HepG2 (cell line): ENCODE data around the gene FAM114A2. TPM values are rescaled to one million over a fixed set of nuclear protein-coding genes. Genes with fewer than 3 reads are reported as not detected.

ENCODE experiments used
- ATAC-seq: fragments of 200-7000 bp; cut with Tn5 transposase; 3 replicates; pipeline ENCODE4 v1.9.1; 2020; ENCODE audit warnings: mild to moderate bottlenecking, moderate library complexity
- BruUV-seq: library from RNA; stranded (reverse); fragments of 400-500 nt; replicated peaks from 2 replicates; lab custom pipeline; 2021; lab: Mats Ljungman, UMichigan
- CTCF ChIA-PET: fragments of 300-600 bp; formaldehyde crosslinking; extraction: SDS; loops from one replicate; lab custom pipeline; 2021; ENCODE audit warnings: low total read pairs, inconsistent platforms, low intra/inter-chr PET ratio; lab: Yijun Ruan, JAX
- POLR2A ChIA-PET: fragments of 350-600 bp; sonication (Branson Sonifier 250); formaldehyde crosslinking; loops from one replicate; lab custom pipeline; 2020; ENCODE audit warnings: antibody characterized with exemption, inconsistent platforms; lab: Yijun Ruan, JAX
- DNase-seq: peaks from one replicate; pipeline ENCODE4 v3.0.0-alpha.2; 2015; ENCODE audit warnings: low spot score
- FAIRE-seq: peaks from 3 replicates; lab custom pipeline; 2011; peaks lifted over from hg19 to GRCh38; lab: Jason Lieb, UNC
- H2AFZ ChIP-seq: one replicate; pipeline ENCODE4 v1.6.1; 2011; ENCODE audit warnings: low read length, inconsistent platforms
- H3K27ac ChIP-seq: fragments of 300-600 bp; 3 replicates; pipeline ENCODE4 v1.8.0; 2011; ENCODE audit warnings: mixed run types, mild to moderate bottlenecking, mixed read lengths, low read length, inconsistent platforms; ENCODE audit not compliant: insufficient read depth; ENCODE audit errors: extremely low read length
- H3K27me3 ChIP-seq, 2 experiments: fragments of 200-600 bp in 1 of 2; 2 replicates in 1 of 2; 3 replicates in 1 of 2; pipeline versions ENCODE4 v1.6.0 to v1.8.0; 2011; ENCODE audit warnings: low read length in 2 of 2, mild to moderate bottlenecking in 2 of 2, moderate library complexity in 2 of 2, inconsistent platforms in 1 of 2; ENCODE audit not compliant: insufficient read depth in 2 of 2, control insufficient read depth in 1 of 2
- H3K36me3 ChIP-seq, 2 experiments: fragments of 200-600 bp in 1 of 2; replicated peaks in 1 of 2; 2 replicates in 1 of 2; 3 replicates in 1 of 2; pipeline versions ENCODE4 v1.5.1 to v1.8.0; 2011; ENCODE audit warnings: low read length in 2 of 2, inconsistent platforms in 1 of 2; ENCODE audit not compliant: insufficient read depth in 2 of 2, control insufficient read depth in 1 of 2
- H3K4me1 ChIP-seq: 2 replicates; pipeline ENCODE4 v1.5.1; 2012; ENCODE audit warnings: low read length, inconsistent platforms; ENCODE audit not compliant: insufficient read depth
- H3K4me2 ChIP-seq: 2 replicates; pipeline ENCODE4 v1.6.0; 2011; ENCODE audit warnings: low read depth, low read length, inconsistent platforms
- H3K4me3 ChIP-seq, 3 experiments: fragments of 200-600 bp in 1 of 3; sonication (generic), shearing (Covaris generic) in 1 of 3; replicated peaks in 1 of 3; 2 replicates each; pipeline ENCODE4 v1.5.1; 2011 to 2016; ENCODE audit warnings: low read length in 3 of 3, inconsistent platforms in 2 of 3, low read depth in 2 of 3, mild to moderate bottlenecking in 2 of 3, control low read depth in 1 of 3, mixed read lengths in 1 of 3; ENCODE audit not compliant: insufficient read depth in 1 of 3
- H3K79me2 ChIP-seq: one replicate; pipeline ENCODE4 v1.6.1; 2011; ENCODE audit warnings: low read length, inconsistent platforms; ENCODE audit not compliant: insufficient read depth
- H3K9ac ChIP-seq: 2 replicates; pipeline ENCODE4 v1.6.0; 2011; ENCODE audit warnings: mild to moderate bottlenecking, low read depth, low read length, inconsistent platforms; ENCODE audit not compliant: insufficient read depth
- H3K9me3 ChIP-seq: 2 replicates; pipeline ENCODE4 v1.5.1; 2012; ENCODE audit warnings: mild to moderate bottlenecking, low read length
- H4K20me1 ChIP-seq: 2 replicates; pipeline ENCODE4 v1.6.0; 2011; ENCODE audit warnings: inconsistent platforms, mild to moderate bottlenecking, low read length, moderate library complexity; ENCODE audit not compliant: insufficient read depth
- ATF1 ChIP-seq: IDR thresholded peaks from 2 replicates; pipeline ENCODE4 v1.6.1; 2016; ENCODE audit warnings: mild to moderate bottlenecking, control low read depth
- HDAC6 ChIP-seq: fragments of 200-600 bp; sonication (generic); IDR thresholded peaks from 2 replicates; pipeline ENCODE4 v1.7.0; 2017; ENCODE audit warnings: mild to moderate bottlenecking, antibody characterized with exemption, low read length, low read depth
- IRX3 ChIP-seq: sonication (generic); formaldehyde crosslinking; IDR thresholded peaks from 2 replicates; pipeline ENCODE4 v1.8.1; 2023; ENCODE audit warnings: mild to moderate bottlenecking, low read depth, missing genetic modification reagents, borderline replicate concordance
- MAF1 ChIP-seq: sonication (generic); formaldehyde crosslinking; IDR thresholded peaks from 2 replicates; pipeline ENCODE4 v1.5.0; 2020; ENCODE audit warnings: missing genetic modification reagents, borderline replicate concordance
- PAF1 ChIP-seq: IDR thresholded peaks from 2 replicates; pipeline ENCODE4 v1.6.1; 2016; ENCODE audit warnings: missing genetic modification reagents, missing compliant biosample characterization
- PCBP1 ChIP-seq: fragments of 200-400 bp; formaldehyde crosslinking; IDR thresholded peaks from 2 replicates; pipeline ENCODE4 v1.6.1; 2017; ENCODE audit warnings: mild to moderate bottlenecking, low read depth, low read length, borderline replicate concordance
- SALL1 ChIP-seq: sonication (generic); formaldehyde crosslinking; IDR thresholded peaks from 2 replicates; pipeline ENCODE4 v1.8.0; 2022; ENCODE audit warnings: mild to moderate bottlenecking, missing genetic modification reagents
- SRF ChIP-seq: IDR thresholded peaks from 2 replicates; pipeline ENCODE4 v1.6.1; 2011; ENCODE audit warnings: mild to moderate bottlenecking, low read depth, low read length, moderate library complexity
- ZNF496 ChIP-seq: sonication (generic); formaldehyde crosslinking; IDR thresholded peaks from 2 replicates; pipeline ENCODE4 v1.8.1; 2023; ENCODE audit warnings: mild to moderate bottlenecking, moderate library complexity, missing genetic modification reagents; ENCODE audit not compliant: insufficient replicate concordance
- ZNF761 ChIP-seq: sonication (generic); formaldehyde crosslinking; conservative IDR thresholded peaks from 2 replicates; pipeline ENCODE4 v1.4.0; 2020; ENCODE audit warnings: mild to moderate bottlenecking, missing genetic modification reagents
- WGBS: methylation state at CpG from one replicate; pipeline ENCODE4 v1.1.6; 2017; ENCODE audit warnings: low lambda C conversion rate; 5-methylcytosine and 5-hydroxymethylcytosine counted together
- in situ Hi-C: cut with HindIII; loops from 2 replicates; pipeline ENCODE4 v1.10.0; 2017; ENCODE audit warnings: low pct_unique_long_range_greater_than_20kb; ENCODE audit not compliant: extremely low pct_ligation_motif_present
- intact Hi-C: fragments of 100-400 bp; cut with micrococcal nuclease; formaldehyde crosslinking; loops from one replicate; pipeline ENCODE4 v1.10.0; 2022; ENCODE audit not compliant: unreplicated experiment
- polyA plus RNA-seq, 8 experiments: library from polyadenylated mRNA; depleted of rRNA in 3 of 8; stranded (reverse) in 7 of 8; unstranded in 1 of 8; fragments of >200 nt; fragmentation: Illumina TruSeq in 4 of 8; extraction: Trizol in 4 of 8; gene quantifications; 2 replicates each; pipeline versions ENCODE4 v1.2.1 to v1.2.3, GENCODE V29; 2011 to 2016; ENCODE audit warnings: low read depth in 4 of 8, missing spikeins in 1 of 8, mixed read lengths in 1 of 8; ENCODE audit not compliant: insufficient read depth in 1 of 8
- total RNA-seq, 5 experiments: library from RNA; depleted of rRNA; stranded (reverse); fragments of >200 nt; fragmentation: Illumina TruSeq; extraction: Trizol; gene quantifications; 2 replicates each; pipeline ENCODE4 v1.2.3, GENCODE V29; 2016; ENCODE audit warnings: low read depth in 1 of 5
- TF ChIP-seq, protein P1 (sequence below), 2 experiments: sonication (generic) in 1 of 2; formaldehyde crosslinking in 1 of 2; IDR thresholded peaks; 2 replicates each; pipeline versions ENCODE4 v1.4.0 to v1.6.1; 2018 to 2020; ENCODE audit warnings: missing genetic modification reagents in 2 of 2, borderline replicate concordance in 1 of 2, low read depth in 1 of 2, mild to moderate bottlenecking in 1 of 2, missing biosample characterization in 1 of 2
- TF ChIP-seq, protein P2 (sequence below): IDR thresholded peaks from 2 replicates; pipeline ENCODE4 v1.6.1; 2016; ENCODE audit warnings: mild to moderate bottlenecking
- TF ChIP-seq, protein P3 (sequence below): sonication (generic); formaldehyde crosslinking; IDR thresholded peaks from 2 replicates; pipeline ENCODE4 v1.5.1; 2020; ENCODE audit warnings: missing genetic modification reagents, mild to moderate bottlenecking, borderline replicate concordance

FAM114A2 gene
- total and polyA plus RNA-seq, 2 of the 13 experiments (the other 11 are each of a cell fraction or from before 2014, with no cell fraction given) = 6.9 to 11.4 TPM

DNA sequence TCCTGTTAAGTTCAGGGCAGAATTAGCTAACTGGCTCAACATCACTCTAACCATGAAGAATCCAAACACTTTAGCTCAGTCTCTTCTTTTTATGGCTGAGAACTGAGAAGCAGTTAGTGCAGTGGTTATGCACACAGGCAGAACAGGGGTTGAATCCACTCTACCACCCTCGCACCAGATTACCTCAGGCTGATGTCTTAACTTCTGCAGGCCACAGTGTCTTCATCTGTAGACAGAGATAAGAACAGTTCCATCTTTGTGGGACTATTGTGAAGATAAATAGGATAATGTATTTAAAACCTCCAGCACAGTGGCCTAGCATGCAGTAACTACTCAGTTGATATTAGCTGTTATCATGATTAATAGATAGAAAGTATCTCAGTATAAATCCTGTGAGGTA lies 54.8 kb downstream of the FAM114A2 start (continued):
- TF ChIP-seq, protein P1, sequence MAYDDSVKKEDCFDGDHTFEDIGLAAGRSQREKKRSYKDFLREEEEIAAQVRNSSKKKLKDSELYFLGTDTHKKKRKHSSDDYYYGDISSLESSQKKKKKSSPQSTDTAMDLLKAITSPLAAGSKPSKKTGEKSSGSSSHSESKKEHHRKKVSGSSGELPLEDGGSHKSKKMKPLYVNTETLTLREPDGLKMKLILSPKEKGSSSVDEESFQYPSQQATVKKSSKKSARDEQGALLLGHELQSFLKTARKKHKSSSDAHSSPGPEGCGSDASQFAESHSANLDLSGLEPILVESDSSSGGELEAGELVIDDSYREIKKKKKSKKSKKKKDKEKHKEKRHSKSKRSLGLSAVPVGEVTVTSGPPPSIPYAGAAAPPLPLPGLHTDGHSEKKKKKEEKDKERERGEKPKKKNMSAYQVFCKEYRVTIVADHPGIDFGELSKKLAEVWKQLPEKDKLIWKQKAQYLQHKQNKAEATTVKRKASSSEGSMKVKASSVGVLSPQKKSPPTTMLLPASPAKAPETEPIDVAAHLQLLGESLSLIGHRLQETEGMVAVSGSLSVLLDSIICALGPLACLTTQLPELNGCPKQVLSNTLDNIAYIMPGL (CRISPR knock-in tag; IDR thresholded peaks at IDR 0.05; ENCODE audit: borderline replicate concordance in 1 of 2, low read depth in 1 of 2) = no peak
- no peak for TF ChIP-seq HDAC6

DNA sequence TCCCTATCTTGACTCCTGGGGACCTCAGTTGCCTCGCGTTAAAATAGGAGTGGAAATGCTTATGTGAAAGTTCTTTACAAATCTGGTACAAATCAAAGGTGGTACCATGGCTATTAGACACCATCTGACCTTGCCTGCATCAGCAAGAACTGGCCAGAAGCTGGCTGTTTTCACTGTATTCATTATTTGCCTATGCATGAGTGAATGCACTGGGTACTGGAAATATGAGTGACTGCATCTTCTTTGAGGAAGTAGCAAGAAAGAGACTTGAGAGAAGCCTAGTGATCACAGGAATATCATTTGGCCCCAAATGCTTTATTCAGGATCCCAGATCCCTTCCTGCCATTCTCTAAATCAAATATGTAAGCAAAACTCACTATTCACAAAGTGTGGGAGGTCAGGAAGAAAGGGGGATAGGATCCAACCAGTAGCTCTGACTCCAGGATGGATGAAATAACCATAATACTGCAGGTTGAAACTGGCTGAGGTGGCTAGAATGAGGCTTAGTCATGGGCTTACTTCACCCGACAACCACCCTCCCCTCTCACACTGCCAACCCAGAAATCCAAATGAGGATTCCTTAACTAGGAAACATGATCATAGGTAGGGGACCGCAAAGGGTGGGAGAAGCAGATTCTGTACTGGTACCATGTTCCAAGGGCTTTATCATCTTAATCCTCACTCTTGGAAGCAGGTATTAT lies 56.7 kb downstream of the FAM114A2 start:
- CTCF ChIA-PET = no interaction called here
- H3K4me1 ChIP-seq = no peaks in the 10 kb centered on the region
- no peaks in the 10 kb centered on the region for H4K20me1 ChIP-seq
- no peak overlapping the region for H3K27ac ChIP-seq
- H3K79me2 ChIP-seq = no peaks in the 10 kb centered on the region
- H3K9me3 ChIP-seq = no peaks in the 10 kb centered on the region
- POLR2A ChIA-PET = no interaction called here
- H2AFZ ChIP-seq = no peak overlapping the region
- H3K4me3 ChIP-seq = no peak overlapping the region
- H3K36me3 ChIP-seq = no peaks in the 10 kb centered on the region
- no peak for ATAC-seq
- no peak for DNase-seq
- in situ Hi-C loops (no loop called here), intact Hi-C loops (no loop called here)
- H3K4me2 ChIP-seq = no peak overlapping the region
- no peak overlapping the region for H3K9ac ChIP-seq
- no TSS peak for BruUV-seq
- peaks cover 0 to 12% of the 10 kb centered on the region in 2 experiments; a peak in 2 of 5 replicates for H3K27me3 ChIP-seq
- FAIRE-seq = no peak
- 58% methylated on average over 4 of the region's 4 CpGs for WGBS
- TF ChIP-seq SALL1 (CRISPR knock-in tag) = no peak
- TF ChIP-seq, protein P2, sequence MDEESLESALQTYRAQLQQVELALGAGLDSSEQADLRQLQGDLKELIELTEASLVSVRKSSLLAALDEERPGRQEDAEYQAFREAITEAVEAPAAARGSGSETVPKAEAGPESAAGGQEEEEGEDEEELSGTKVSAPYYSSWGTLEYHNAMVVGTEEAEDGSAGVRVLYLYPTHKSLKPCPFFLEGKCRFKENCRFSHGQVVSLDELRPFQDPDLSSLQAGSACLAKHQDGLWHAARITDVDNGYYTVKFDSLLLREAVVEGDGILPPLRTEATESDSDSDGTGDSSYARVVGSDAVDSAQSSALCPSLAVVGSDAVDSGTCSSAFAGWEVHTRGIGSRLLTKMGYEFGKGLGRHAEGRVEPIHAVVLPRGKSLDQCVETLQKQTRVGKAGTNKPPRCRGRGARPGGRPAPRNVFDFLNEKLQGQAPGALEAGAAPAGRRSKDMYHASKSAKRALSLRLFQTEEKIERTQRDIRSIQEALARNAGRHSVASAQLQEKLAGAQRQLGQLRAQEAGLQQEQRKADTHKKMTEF (CRISPR knock-in tag) = no peak
- TF ChIP-seq, protein P3, sequence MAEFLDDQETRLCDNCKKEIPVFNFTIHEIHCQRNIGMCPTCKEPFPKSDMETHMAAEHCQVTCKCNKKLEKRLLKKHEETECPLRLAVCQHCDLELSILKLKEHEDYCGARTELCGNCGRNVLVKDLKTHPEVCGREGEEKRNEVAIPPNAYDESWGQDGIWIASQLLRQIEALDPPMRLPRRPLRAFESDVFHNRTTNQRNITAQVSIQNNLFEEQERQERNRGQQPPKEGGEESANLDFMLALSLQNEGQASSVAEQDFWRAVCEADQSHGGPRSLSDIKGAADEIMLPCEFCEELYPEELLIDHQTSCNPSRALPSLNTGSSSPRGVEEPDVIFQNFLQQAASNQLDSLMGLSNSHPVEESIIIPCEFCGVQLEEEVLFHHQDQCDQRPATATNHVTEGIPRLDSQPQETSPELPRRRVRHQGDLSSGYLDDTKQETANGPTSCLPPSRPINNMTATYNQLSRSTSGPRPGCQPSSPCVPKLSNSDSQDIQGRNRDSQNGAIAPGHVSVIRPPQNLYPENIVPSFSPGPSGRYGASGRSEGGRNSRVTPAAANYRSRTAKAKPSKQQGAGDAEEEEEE = no peak
- TF ChIP-seq SRF = no peak
- no peak for TF ChIP-seq ATF1 (CRISPR knock-in tag)
- no peak for TF ChIP-seq ZNF496 (CRISPR knock-in tag)
- no peak for TF ChIP-seq PAF1
- TF ChIP-seq IRX3 = no peak
- no peak for TF ChIP-seq MAF1 (CRISPR knock-in tag)
- no peak for TF ChIP-seq PCBP1
- no peak for TF ChIP-seq ZNF761 (CRISPR knock-in tag)
